SU-DHL-6 (cell line): ENCODE results near the gene ARPC1A.

Experiments used
- CTCF ChIP-seq: fragments of 200-600 bp; sonication (generic); IDR thresholded peaks from one replicate; pipeline ENCODE4 v1.5.1; 2017; ENCODE audit warnings: antibody characterized with exemption, mild to moderate bottlenecking, low read length, moderate library complexity; ENCODE audit not compliant: insufficient read depth, poor library complexity, severe bottlenecking
- EZH2phosphoT487 ChIP-seq: fragments of 200-600 bp; sonication (generic), shearing (Covaris generic); conservative IDR thresholded peaks from 2 replicates; pipeline ENCODE4 v1.6.1; 2018; ENCODE audit warnings: mild to moderate bottlenecking, antibody characterized with exemption, low read length, moderate library complexity, mixed read lengths

DNA sequence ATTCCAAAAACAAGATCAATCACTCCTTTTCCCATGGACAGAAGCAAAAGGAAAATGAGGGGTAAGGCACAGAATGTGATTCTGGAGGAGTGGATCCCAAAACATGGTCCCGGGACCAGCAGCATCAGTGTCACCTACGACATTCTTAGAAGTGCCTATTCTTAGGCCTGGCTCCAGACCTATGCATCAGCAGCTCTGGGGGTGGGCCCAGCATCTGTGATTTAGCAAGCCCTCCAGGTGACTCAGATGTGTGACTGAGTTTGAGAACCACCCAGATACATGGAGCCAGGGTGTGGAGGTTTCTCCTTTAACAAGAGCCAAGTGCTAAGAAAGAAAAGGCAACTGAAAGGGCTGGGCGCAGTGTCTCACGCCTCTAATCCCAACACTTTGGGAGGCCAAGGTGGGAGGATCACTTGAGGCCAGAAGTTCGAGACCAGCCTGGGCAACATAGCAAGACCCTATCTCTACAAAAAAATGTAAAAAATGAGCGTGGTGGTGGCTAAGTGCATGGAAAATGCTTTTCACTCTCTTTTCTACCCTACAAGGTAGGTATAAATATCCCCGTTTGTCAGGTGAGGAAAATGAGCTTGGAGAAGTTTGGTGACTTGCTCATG is 17.1 kb upstream of the ARPC1A start:
- TF ChIP-seq CTCF (no peak), EZH2phosphoT487 (no peak)
